Fibroblast of lung (primary cell): ENCODE results near the gene DRC3. TPM values are rescaled to one million over a fixed set of nuclear protein-coding genes. Genes with fewer than 3 reads are reported as not detected.

Experiments used
- DNase-seq, 2 donors: peaks; one replicate each; pipeline versions ENCODE4 v3.0.0 to v3.0.0-alpha.2; 2010; ENCODE audit warnings: low read depth in 2 of 2
- H2AFZ ChIP-seq: 2 replicates; pipeline ENCODE4 v1.5.1; 2012; ENCODE audit warnings: low read length, control low read depth, inconsistent platforms
- H3K27ac ChIP-seq: 2 replicates; pipeline ENCODE4 v1.5.1; 2011; ENCODE audit warnings: low read length, control low read depth; ENCODE audit not compliant: insufficient read depth
- H3K27me3 ChIP-seq: 2 replicates; pipeline ENCODE4 v1.5.1; 2011; ENCODE audit warnings: mild to moderate bottlenecking, low read length; ENCODE audit not compliant: control insufficient read depth, insufficient read depth
- H3K36me3 ChIP-seq: 2 replicates; pipeline ENCODE4 v1.5.1; 2011; ENCODE audit warnings: low read length; ENCODE audit not compliant: control insufficient read depth, insufficient read depth
- H3K4me1 ChIP-seq: 2 replicates; pipeline ENCODE4 v1.5.1; 2011; ENCODE audit warnings: low read length; ENCODE audit not compliant: control insufficient read depth, insufficient read depth; ENCODE audit errors: extremely low read depth
- H3K4me2 ChIP-seq: 2 replicates; pipeline ENCODE4 v1.5.1; 2011; ENCODE audit warnings: low read length, control low read depth; ENCODE audit not compliant: insufficient read depth; ENCODE audit errors: extremely low read depth
- H3K4me3 ChIP-seq, 4 experiments: fragments of 200-600 bp in 1 of 4; sonication (generic) in 1 of 4; replicated peaks in 1 of 4; 2 replicates each; pipeline ENCODE4 v1.5.1; 2011 to 2016; ENCODE audit warnings: low read length in 4 of 4, low read depth in 3 of 4, mild to moderate bottlenecking in 3 of 4, control low read depth in 2 of 4, inconsistent platforms in 1 of 4, mixed read lengths in 1 of 4; ENCODE audit not compliant: insufficient read depth in 1 of 4; ENCODE audit errors: control extremely low read depth in 1 of 4
- H3K79me2 ChIP-seq: 2 replicates; pipeline ENCODE4 v1.5.1; 2012; ENCODE audit warnings: mild to moderate bottlenecking, low read length, inconsistent platforms; ENCODE audit not compliant: control insufficient read depth, insufficient read depth
- H3K9ac ChIP-seq: 2 replicates; pipeline ENCODE4 v1.5.1; 2011; ENCODE audit warnings: mild to moderate bottlenecking, low read length, control low read depth; ENCODE audit not compliant: insufficient read depth
- H3K9me3 ChIP-seq: 2 replicates; pipeline ENCODE4 v1.5.1; 2012; ENCODE audit warnings: low read depth, low read length; ENCODE audit not compliant: control insufficient read depth, insufficient read depth
- H4K20me1 ChIP-seq: 2 replicates; pipeline ENCODE4 v1.5.1; 2011; ENCODE audit warnings: low read length; ENCODE audit not compliant: control insufficient read depth, insufficient read depth; ENCODE audit errors: extremely low read depth
- CTCF ChIP-seq, 2 donors: IDR thresholded peaks in 1 of 2; conservative IDR thresholded peaks in 1 of 2; 1 replicate in 1 of 2; 2 replicates in 1 of 2; pipeline ENCODE4 v1.5.1; 2011 to 2012; ENCODE audit warnings: low read length in 2 of 2, control low read depth in 1 of 2, inconsistent platforms in 1 of 2, low read depth in 1 of 2, mild to moderate bottlenecking in 1 of 2
- EZH2 ChIP-seq: IDR thresholded peaks from 2 replicates; pipeline ENCODE4 v1.5.1; 2012; ENCODE audit warnings: low read length, control low read depth, mild to moderate bottlenecking; ENCODE audit errors: missing control alignments
- polyA plus RNA-seq, 2 donors: library from polyadenylated mRNA; depleted of rRNA in 1 of 2; stranded (reverse) in 1 of 2; unstranded in 1 of 2; fragments of >200 nt; gene quantifications; 2 replicates each; pipeline ENCODE4 v1.2.1, GENCODE V29; 2011 to 2012; ENCODE audit warnings: missing spikeins in 1 of 2
- total RNA-seq: library from RNA; depleted of rRNA; stranded (reverse); fragments of >200 nt; gene quantifications from 2 replicates; pipeline ENCODE4 v1.2.1, GENCODE V29; 2014

DRC3 gene
- total and polyA plus RNA-seq, 2 donors (not counting 1 experiment from before 2014, with no cell fraction given), result 0.33 to 0.37 TPM

- Histone ChIP-seq H3K9ac (no peak overlapping the region), H3K27me3 (no peaks in the 10 kb centered on the region), H3K9me3 (no peaks in the 10 kb centered on the region), H3K4me1 (peaks cover 4% of the 10 kb centered on the region), H2AFZ (no peak overlapping the region), H3K4me2 (no peak overlapping the region), H3K27ac (no peak overlapping the region), H3K36me3 (no peaks in the 10 kb centered on the region), H3K79me2 (no peaks in the 10 kb centered on the region), H3K4me3 (no peak overlapping the region), H4K20me1 (no peaks in the 10 kb centered on the region)
- no peak for TF ChIP-seq EZH2
- no peak for TF ChIP-seq CTCF (conservative IDR thresholded peaks at IDR 0.05 in 1 of 2, IDR thresholded peaks at IDR 0.05 in 1 of 2; ENCODE audit: low read depth in 1 of 2, low read length in 2 of 2)
- no peak for DNase-seq
Measured at GRCh38 chr17:17985555-17985954, 12.9 kb downstream of the DRC3 start.

- Histone ChIP-seq H2AFZ (no peak overlapping the region), H3K4me2 (no peak overlapping the region), H3K27ac (no peak overlapping the region), H3K4me1 (peaks cover 4% of the 10 kb centered on the region), H3K79me2 (no peaks in the 10 kb centered on the region), H4K20me1 (no peaks in the 10 kb centered on the region), H3K9me3 (no peaks in the 10 kb centered on the region), H3K9ac (no peak overlapping the region), H3K36me3 (no peaks in the 10 kb centered on the region), H3K27me3 (no peaks in the 10 kb centered on the region), H3K4me3 (no peak overlapping the region)
- TF ChIP-seq EZH2, result no peak
- no peak for TF ChIP-seq CTCF (conservative IDR thresholded peaks at IDR 0.05 in 1 of 2, IDR thresholded peaks at IDR 0.05 in 1 of 2; ENCODE audit: low read depth in 1 of 2, low read length in 2 of 2)
- no peak for DNase-seq
Measured at GRCh38 chr17:17987187-17987896, 14.7 kb downstream of the DRC3 start.

DNA sequence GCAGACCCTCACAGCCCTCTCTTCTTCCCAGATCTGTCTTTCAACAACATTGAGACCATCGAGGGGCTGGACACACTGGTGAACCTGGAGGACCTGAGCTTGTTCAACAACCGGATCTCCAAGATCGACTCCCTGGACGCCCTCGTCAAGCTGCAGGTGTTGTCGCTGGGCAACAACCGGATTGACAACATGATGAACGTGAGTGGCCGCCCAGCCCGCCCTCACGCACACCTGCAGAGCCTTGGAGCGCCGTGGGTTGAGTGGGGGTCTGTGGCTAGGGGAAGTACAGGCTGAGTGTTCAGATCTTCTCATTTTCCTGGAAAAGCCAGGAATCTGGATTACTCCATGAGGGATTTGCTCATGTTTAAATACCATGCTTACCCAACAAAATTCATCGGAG, 15.2 kb downstream of the DRC3 start:
- no peak overlapping the region for H3K27ac ChIP-seq
- H3K4me3 ChIP-seq, result no peak overlapping the region
- H3K27me3 ChIP-seq, result no peaks in the 10 kb centered on the region
- H3K9me3 ChIP-seq, result no peaks in the 10 kb centered on the region
- no peak overlapping the region for H3K9ac ChIP-seq
- H3K36me3 ChIP-seq, result no peaks in the 10 kb centered on the region
- H3K4me2 ChIP-seq, result no peak overlapping the region
- DNase-seq, result no peak
- H2AFZ ChIP-seq, result no peak overlapping the region
- H4K20me1 ChIP-seq, result no peaks in the 10 kb centered on the region
- no peak for TF ChIP-seq EZH2
- TF ChIP-seq CTCF (conservative IDR thresholded peaks at IDR 0.05 in 1 of 2, IDR thresholded peaks at IDR 0.05 in 1 of 2; ENCODE audit: low read depth in 1 of 2, low read length in 2 of 2), result no peak
- no peaks in the 10 kb centered on the region for H3K79me2 ChIP-seq
- H3K4me1 ChIP-seq, result peaks cover 4% of the 10 kb centered on the region
